GM18519 (cell line): Measurements from ENCODE around the gene CTSH.

ENCODE experiments used
- ATAC-seq: cut with Tn5 transposase; IDR thresholded peaks from one replicate; pipeline ENCODE4 v1.9.1; 2021; ENCODE audit warnings: mild to moderate bottlenecking, moderate library complexity; ENCODE audit not compliant: unreplicated experiment, low FRiP score

CTSH gene

GRCh38 chr15:78944669-78945407 lies at the start of gene CTSH:
TSS of gene CTSH (minus strand) at chr15:78945046. CDS start at chr15:78944981, 65 bp downstream.
- ATAC-seq: peak; percentile 37

GRCh38 chr15:78993931-78994530 lies 49.2 kb upstream of the CTSH start:
- ATAC-seq: no peak

- ATAC-seq: no peak
These were observed 48.5 kb upstream of the CTSH start for GRCh38 chr15:78993257-78993930.

GRCh38 chr15:78992416-78993256 lies 47.8 kb upstream of the CTSH start:
- no peak for ATAC-seq

- no peak for ATAC-seq
These were observed 47.0 kb upstream of the CTSH start for GRCh38 chr15:78991879-78992278.

GRCh38 chr15:78991476-78991875 lies 46.6 kb upstream of the CTSH start:
- ATAC-seq: no peak

- no peak for ATAC-seq
These were observed 45.4 kb upstream of the CTSH start for GRCh38 chr15:78990278-78990677.

- no peak for ATAC-seq
These were observed 44.9 kb upstream of the CTSH start for GRCh38 chr15:78989701-78990240.

- no peak for ATAC-seq
These were observed 43.6 kb upstream of the CTSH start for GRCh38 chr15:78988361-78988911.

- ATAC-seq: no peak
These were observed 42.9 kb upstream of the CTSH start for GRCh38 chr15:78987556-78988360.

- no peak for ATAC-seq
These were observed 41.1 kb upstream of the CTSH start for GRCh38 chr15:78985859-78986475.

GRCh38 chr15:78984041-78984440 lies 39.2 kb upstream of the CTSH start:
- ATAC-seq: no peak

GRCh38 chr15:78983146-78983918 lies 38.5 kb upstream of the CTSH start:
- no peak for ATAC-seq

- no peak for ATAC-seq
These were observed 37.9 kb upstream of the CTSH start for GRCh38 chr15:78982736-78983135.

GRCh38 chr15:78981532-78982313 lies 36.9 kb upstream of the CTSH start:
- no peak for ATAC-seq

GRCh38 chr15:78979456-78980320 lies 34.8 kb upstream of the CTSH start:
- ATAC-seq: no peak
